H1 (cell line): ENCODE data around the gene SOX13. TPM values are rescaled to one million over a fixed set of nuclear protein-coding genes. Genes with fewer than 3 reads are reported as not detected.

ENCODE experiments used
- ASH2L ChIP-seq: fragments of 200-600, 300-600 bp; sonication (generic); IDR thresholded peaks from one replicate; pipeline ENCODE4 v1.7.1; 2017; ENCODE audit warnings: low read length
- CBX8 ChIP-seq: fragments of 300-800, 300-1000 bp; sonication (generic); IDR thresholded peaks from 2 replicates; pipeline ENCODE4 v1.7.1; 2016; ENCODE audit warnings: low read depth, low read length, borderline replicate concordance
- CTBP2 ChIP-seq: IDR thresholded peaks from 2 replicates; pipeline ENCODE4 v1.7.0; 2011; ENCODE audit warnings: borderline replicate concordance, mild to moderate bottlenecking, moderate library complexity, mixed read lengths, low read length; ENCODE audit not compliant: insufficient read depth, insufficient read length
- GABPA ChIP-seq: IDR thresholded peaks from 2 replicates; pipeline ENCODE4 v1.6.1; 2011; ENCODE audit warnings: mild to moderate bottlenecking, low read length, moderate library complexity, borderline replicate concordance; ENCODE audit not compliant: insufficient read depth
- KDM4A ChIP-seq: IDR thresholded peaks from one replicate; pipeline ENCODE4 v1.7.1; 2012; ENCODE audit warnings: low read depth, mild to moderate bottlenecking, moderate library complexity, low read length, inconsistent platforms; ENCODE audit not compliant: severe bottlenecking
- KDM5A ChIP-seq: fragments of 200-600 bp; IDR thresholded peaks from 2 replicates; pipeline ENCODE4 v1.7.1; 2012; ENCODE audit warnings: mild to moderate bottlenecking, low read length, inconsistent platforms, mixed read lengths
- MAFK ChIP-seq: IDR thresholded peaks from 2 replicates; pipeline ENCODE4 v1.6.1; 2012; ENCODE audit warnings: low read depth, mild to moderate bottlenecking, improper control_type of control experiment, low read length
- POLR2A ChIP-seq, 2 experiments: IDR thresholded peaks; 1 replicate in 1 of 2; 2 replicates in 1 of 2; pipeline ENCODE4 v1.6.1; 2011; ENCODE audit warnings: low read depth in 2 of 2, low read length in 2 of 2, mild to moderate bottlenecking in 2 of 2; ENCODE audit errors: control extremely low read depth in 1 of 2
- SIN3A ChIP-seq, 2 experiments: IDR thresholded peaks in 1 of 2; conservative IDR thresholded peaks in 1 of 2; 2 replicates each; pipeline ENCODE4 v1.6.1; 2011 to 2012; ENCODE audit warnings: low read length in 2 of 2, improper control_type of control experiment in 1 of 2, low read depth in 1 of 2, mild to moderate bottlenecking in 1 of 2
- TBP ChIP-seq: IDR thresholded peaks from 2 replicates; pipeline ENCODE4 v1.6.1; 2011; ENCODE audit warnings: low read depth, low read length, improper control_type of control experiment
- TEAD4 ChIP-seq: IDR thresholded peaks from 2 replicates; pipeline ENCODE4 v1.6.1; 2012; ENCODE audit warnings: low read depth, low read length, inconsistent platforms, mixed read lengths
- ZNF274 ChIP-seq: IDR thresholded peaks from 2 replicates; pipeline ENCODE4 v1.7.0; 2012; ENCODE audit warnings: low read length, borderline replicate concordance; ENCODE audit errors: extremely low read depth
- polyA plus RNA-seq, 7 experiments: library from polyadenylated mRNA; depleted of rRNA in 3 of 7; stranded (reverse) in 5 of 7; unstranded in 2 of 7; fragments of >200 nt in 5 of 7; fragments of 200-250 nt in 2 of 7; gene quantifications; 1 replicate in 5 of 7; 2 replicates in 1 of 7; 4 replicates in 1 of 7; pipeline versions ENCODE4 v1.2.1 to v1.2.3, GENCODE V29; 2011 to 2013; ENCODE audit warnings: missing spikeins in 2 of 7, mixed read lengths in 2 of 7
- total RNA-seq: library from RNA; stranded (reverse); fragmentation: NEBNext Ultra II Directional; extraction: Animal tissue kit (Norgen Biotek cat#: 25700); gene quantifications from 2 replicates; pipeline ENCODE4 v1.2.1, GENCODE V29; 2021
- TF ChIP-seq, protein P1 (sequence below): IDR thresholded peaks from 2 replicates; pipeline ENCODE4 v1.6.1; 2012; ENCODE audit warnings: inconsistent platforms
- TF ChIP-seq, protein P2 (sequence below): IDR thresholded peaks from 2 replicates; pipeline ENCODE4 v1.6.1; 2011; ENCODE audit warnings: low read depth, mild to moderate bottlenecking, low read length; ENCODE audit not compliant: insufficient read depth

The SOX13 gene
- total and polyA plus RNA-seq, 2 of the 8 experiments (the other 6 are each of a cell fraction or from before 2014, with no cell fraction given), result 113 to 173 TPM

DNA sequence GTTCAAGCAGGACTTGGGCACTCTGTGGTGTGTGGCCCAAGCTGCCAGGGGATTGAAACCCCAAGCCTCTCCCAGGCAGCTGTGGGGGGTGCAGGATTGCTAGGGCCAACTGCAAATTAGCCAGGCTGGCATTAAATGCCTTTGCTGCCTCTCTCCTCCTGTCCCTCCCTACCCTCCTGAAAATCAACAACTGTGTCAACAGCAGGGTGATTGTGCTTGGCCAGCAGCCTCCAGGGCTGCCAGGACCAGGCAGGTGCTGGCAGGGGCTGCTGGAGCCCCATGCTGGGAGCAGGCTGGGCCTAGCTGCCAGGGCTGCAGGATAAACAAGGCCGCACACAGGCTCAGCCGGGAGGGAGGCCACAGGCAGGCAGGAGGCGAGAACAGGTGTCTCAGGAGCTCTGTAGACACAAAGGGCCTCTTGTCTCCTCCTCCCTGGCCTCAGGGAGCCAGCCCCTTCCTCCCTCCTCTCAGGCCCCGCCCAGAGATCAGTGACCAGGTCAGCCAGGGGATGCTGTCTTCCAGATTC is 11.4 kb downstream of the SOX13 start (continued):
- TF ChIP-seq, protein P1, sequence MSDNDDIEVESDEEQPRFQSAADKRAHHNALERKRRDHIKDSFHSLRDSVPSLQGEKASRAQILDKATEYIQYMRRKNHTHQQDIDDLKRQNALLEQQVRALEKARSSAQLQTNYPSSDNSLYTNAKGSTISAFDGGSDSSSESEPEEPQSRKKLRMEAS, result peak; percentile 76
- TF ChIP-seq TBP (peak; percentile 74; the same call in 1 of the 2 replicates), ZNF274 (no peak), KDM4A (no peak), KDM5A (no peak), MAFK (no peak; the same call in 1 of the 2 replicates), TEAD4 (0 out of 2 replicates have a peak, but pooled peaks have one; percentile 26), GABPA (no peak), POLR2A (IDR thresholded peaks at IDR 0.05; ENCODE audit: control extremely low read depth in 1 of 2, low read depth in 2 of 2, low read length in 2 of 2) (peak in 1 of 2 experiments; percentile 46; a peak in 1 of 3 replicates), CTBP2 (peak; percentile 97), SIN3A (conservative IDR thresholded peaks at IDR 0.05 in 1 of 2, IDR thresholded peaks at IDR 0.05 in 1 of 2; ENCODE audit: low read depth in 1 of 2, low read length in 2 of 2) (no peak; a peak in 1 of 4 replicates), CBX8 (no peak), ASH2L (peak; percentile 31)
- TF ChIP-seq, protein P2, sequence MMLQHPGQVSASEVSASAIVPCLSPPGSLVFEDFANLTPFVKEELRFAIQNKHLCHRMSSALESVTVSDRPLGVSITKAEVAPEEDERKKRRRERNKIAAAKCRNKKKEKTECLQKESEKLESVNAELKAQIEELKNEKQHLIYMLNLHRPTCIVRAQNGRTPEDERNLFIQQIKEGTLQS, result no peak
